Measurements from ENCODE around the gene HDAC7. TPM values are rescaled to one million over a fixed set of nuclear protein-coding genes. Genes with fewer than 3 reads are reported as not detected.

Gene HDAC7
- total and polyA plus RNA-seq, 2 experiments from 2014 or later: 41.3 to 60.1 TPM

DNA sequence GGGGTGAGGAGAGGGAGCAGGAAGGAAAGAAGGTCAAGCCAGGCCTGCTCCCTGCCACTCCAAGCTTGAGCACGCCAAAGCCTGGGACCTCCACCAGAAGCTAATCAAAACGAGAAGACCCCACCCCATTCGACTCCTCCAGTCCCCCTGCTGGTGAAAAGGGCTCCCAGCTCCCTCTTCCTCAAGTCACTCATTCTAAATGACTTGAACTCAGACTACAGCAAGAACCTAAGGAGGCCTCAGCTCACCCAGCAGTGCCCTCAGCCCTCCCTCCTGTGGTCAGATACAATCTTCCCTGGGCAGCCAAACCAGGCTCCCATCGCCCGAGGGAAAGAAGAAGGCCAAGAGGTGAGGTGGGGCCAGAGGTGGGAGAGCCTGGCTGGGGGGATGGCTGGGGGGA, 17.4 kb downstream of the HDAC7 start:
- Histone ChIP-seq H3F3A (replicated peaks; ENCODE audit: low read depth) (no peaks in the 10 kb centered on the region), H3K4me3 (no peak overlapping the region), H3K4me2 (no peak overlapping the region), H3K36me3 (ENCODE audit: insufficient read depth) (no peaks in the 10 kb centered on the region), H3K4me1 (ENCODE audit: insufficient read depth) (peaks cover 5% of the 10 kb centered on the region), H3K27ac (ENCODE audit: low read depth) (no peak overlapping the region), H3K9me2 (ENCODE audit: insufficient read depth) (no peaks in the 10 kb centered on the region), H2AFZ (no peak overlapping the region), H3K79me2 (replicated peaks; ENCODE audit: insufficient read depth) (peaks cover 67% of the 10 kb centered on the region), H4K20me1 (replicated peaks; ENCODE audit: insufficient read depth) (peaks cover 16% of the 10 kb centered on the region), H3K27me3 (ENCODE audit: insufficient read depth) (no peaks in the 10 kb centered on the region)
- peaks cover 10% of the 10 kb centered on the region for H3K27me3 Mint-ChIP-seq (ENCODE audit: insufficient read depth, low read depth, poor library complexity)
- DNase-seq (ENCODE audit: low spot score) (peak; percentile 77), ATAC-seq (peak; percentile 39)
- H3K4me3 Mint-ChIP-seq: no peak overlapping the region; the same call in 2 of the 3 replicates
- no peak overlapping the region for H3K27ac Mint-ChIP-seq
- TF ChIP-seq, protein P1, sequence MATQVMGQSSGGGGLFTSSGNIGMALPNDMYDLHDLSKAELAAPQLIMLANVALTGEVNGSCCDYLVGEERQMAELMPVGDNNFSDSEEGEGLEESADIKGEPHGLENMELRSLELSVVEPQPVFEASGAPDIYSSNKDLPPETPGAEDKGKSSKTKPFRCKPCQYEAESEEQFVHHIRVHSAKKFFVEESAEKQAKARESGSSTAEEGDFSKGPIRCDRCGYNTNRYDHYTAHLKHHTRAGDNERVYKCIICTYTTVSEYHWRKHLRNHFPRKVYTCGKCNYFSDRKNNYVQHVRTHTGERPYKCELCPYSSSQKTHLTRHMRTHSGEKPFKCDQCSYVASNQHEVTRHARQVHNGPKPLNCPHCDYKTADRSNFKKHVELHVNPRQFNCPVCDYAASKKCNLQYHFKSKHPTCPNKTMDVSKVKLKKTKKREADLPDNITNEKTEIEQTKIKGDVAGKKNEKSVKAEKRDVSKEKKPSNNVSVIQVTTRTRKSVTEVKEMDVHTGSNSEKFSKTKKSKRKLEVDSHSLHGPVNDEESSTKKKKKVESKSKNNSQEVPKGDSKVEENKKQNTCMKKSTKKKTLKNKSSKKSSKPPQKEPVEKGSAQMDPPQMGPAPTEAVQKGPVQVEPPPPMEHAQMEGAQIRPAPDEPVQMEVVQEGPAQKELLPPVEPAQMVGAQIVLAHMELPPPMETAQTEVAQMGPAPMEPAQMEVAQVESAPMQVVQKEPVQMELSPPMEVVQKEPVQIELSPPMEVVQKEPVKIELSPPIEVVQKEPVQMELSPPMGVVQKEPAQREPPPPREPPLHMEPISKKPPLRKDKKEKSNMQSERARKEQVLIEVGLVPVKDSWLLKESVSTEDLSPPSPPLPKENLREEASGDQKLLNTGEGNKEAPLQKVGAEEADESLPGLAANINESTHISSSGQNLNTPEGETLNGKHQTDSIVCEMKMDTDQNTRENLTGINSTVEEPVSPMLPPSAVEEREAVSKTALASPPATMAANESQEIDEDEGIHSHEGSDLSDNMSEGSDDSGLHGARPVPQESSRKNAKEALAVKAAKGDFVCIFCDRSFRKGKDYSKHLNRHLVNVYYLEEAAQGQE (IDR thresholded peaks at IDR 0.05; ENCODE audit: unreplicated experiment): no peak
- no peak for TF ChIP-seq NANOG (IDR thresholded peaks at IDR 0.05; ENCODE audit: borderline replicate concordance)
- no peak for TF ChIP-seq ZNF331 (CRISPR knock-in tag; IDR thresholded peaks at IDR 0.05; ENCODE audit: low read depth)
- TF ChIP-seq, protein P2, sequence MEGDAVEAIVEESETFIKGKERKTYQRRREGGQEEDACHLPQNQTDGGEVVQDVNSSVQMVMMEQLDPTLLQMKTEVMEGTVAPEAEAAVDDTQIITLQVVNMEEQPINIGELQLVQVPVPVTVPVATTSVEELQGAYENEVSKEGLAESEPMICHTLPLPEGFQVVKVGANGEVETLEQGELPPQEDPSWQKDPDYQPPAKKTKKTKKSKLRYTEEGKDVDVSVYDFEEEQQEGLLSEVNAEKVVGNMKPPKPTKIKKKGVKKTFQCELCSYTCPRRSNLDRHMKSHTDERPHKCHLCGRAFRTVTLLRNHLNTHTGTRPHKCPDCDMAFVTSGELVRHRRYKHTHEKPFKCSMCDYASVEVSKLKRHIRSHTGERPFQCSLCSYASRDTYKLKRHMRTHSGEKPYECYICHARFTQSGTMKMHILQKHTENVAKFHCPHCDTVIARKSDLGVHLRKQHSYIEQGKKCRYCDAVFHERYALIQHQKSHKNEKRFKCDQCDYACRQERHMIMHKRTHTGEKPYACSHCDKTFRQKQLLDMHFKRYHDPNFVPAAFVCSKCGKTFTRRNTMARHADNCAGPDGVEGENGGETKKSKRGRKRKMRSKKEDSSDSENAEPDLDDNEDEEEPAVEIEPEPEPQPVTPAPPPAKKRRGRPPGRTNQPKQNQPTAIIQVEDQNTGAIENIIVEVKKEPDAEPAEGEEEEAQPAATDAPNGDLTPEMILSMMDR (conservative IDR thresholded peaks at IDR 0.05; ENCODE audit: low read depth in 2 of 2): peak; percentile 47 to 58
- TF ChIP-seq, protein P3, sequence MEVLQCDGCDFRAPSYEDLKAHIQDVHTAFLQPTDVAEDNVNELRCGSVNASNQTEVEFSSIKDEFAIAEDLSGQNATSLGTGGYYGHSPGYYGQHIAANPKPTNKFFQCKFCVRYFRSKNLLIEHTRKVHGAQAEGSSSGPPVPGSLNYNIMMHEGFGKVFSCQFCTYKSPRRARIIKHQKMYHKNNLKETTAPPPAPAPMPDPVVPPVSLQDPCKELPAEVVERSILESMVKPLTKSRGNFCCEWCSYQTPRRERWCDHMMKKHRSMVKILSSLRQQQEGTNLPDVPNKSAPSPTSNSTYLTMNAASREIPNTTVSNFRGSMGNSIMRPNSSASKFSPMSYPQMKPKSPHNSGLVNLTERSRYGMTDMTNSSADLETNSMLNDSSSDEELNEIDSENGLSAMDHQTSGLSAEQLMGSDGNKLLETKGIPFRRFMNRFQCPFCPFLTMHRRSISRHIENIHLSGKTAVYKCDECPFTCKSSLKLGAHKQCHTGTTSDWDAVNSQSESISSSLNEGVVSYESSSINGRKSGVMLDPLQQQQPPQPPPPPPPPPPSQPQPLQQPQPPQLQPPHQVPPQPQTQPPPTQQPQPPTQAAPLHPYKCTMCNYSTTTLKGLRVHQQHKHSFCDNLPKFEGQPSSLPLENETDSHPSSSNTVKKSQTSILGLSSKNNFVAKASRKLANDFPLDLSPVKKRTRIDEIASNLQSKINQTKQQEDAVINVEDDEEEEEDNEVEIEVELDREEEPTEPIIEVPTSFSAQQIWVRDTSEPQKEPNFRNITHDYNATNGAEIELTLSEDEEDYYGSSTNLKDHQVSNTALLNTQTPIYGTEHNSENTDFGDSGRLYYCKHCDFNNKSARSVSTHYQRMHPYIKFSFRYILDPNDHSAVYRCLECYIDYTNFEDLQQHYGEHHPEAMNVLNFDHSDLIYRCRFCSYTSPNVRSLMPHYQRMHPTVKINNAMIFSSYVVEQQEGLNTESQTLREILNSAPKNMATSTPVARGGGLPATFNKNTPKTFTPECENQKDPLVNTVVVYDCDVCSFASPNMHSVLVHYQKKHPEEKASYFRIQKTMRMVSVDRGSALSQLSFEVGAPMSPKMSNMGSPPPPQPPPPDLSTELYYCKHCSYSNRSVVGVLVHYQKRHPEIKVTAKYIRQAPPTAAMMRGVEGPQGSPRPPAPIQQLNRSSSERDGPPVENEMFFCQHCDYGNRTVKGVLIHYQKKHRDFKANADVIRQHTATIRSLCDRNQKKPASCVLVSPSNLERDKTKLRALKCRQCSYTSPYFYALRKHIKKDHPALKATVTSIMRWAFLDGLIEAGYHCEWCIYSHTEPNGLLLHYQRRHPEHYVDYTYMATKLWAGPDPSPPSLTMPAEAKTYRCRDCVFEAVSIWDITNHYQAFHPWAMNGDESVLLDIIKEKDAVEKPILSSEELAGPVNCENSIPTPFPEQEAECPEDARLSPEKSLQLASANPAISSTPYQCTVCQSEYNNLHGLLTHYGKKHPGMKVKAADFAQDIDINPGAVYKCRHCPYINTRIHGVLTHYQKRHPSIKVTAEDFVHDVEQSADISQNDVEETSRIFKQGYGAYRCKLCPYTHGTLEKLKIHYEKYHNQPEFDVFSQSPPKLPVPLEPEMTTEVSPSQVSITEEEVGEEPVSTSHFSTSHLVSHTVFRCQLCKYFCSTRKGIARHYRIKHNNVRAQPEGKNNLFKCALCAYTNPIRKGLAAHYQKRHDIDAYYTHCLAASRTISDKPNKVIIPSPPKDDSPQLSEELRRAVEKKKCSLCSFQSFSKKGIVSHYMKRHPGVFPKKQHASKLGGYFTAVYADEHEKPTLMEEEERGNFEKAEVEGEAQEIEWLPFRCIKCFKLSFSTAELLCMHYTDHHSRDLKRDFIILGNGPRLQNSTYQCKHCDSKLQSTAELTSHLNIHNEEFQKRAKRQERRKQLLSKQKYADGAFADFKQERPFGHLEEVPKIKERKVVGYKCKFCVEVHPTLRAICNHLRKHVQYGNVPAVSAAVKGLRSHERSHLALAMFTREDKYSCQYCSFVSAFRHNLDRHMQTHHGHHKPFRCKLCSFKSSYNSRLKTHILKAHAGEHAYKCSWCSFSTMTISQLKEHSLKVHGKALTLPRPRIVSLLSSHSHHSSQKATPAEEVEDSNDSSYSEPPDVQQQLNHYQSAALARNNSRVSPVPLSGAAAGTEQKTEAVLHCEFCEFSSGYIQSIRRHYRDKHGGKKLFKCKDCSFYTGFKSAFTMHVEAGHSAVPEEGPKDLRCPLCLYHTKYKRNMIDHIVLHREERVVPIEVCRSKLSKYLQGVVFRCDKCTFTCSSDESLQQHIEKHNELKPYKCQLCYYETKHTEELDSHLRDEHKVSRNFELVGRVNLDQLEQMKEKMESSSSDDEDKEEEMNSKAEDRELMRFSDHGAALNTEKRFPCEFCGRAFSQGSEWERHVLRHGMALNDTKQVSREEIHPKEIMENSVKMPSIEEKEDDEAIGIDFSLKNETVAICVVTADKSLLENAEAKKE (CRISPR knock-in tag; IDR thresholded peaks at IDR 0.05): no peak
- no peak for TF ChIP-seq POLR2AphosphoS5 (IDR thresholded peaks at IDR 0.05; ENCODE audit: low read depth)
- no peak for TF ChIP-seq CREB1 (CRISPR knock-in tag; IDR thresholded peaks at IDR 0.05; ENCODE audit: low read depth)
- peaks cover 2% of the 10 kb centered on the region; the same call in 2 of the 3 replicates for H3K9me3 Mint-ChIP-seq
- H3K4me1 Mint-ChIP-seq: peaks cover 73% of the 10 kb centered on the region
- H3K36me3 Mint-ChIP-seq (ENCODE audit: low read depth): peaks cover 24% of the 10 kb centered on the region

All from GM23338 (cell line).